GM18873 (cell line): ENCODE data around the gene CBFA2T3.
"Not testable (repeated sequence)": the region's sequence is repeated elsewhere in the genome, so short reads cannot be mapped to it uniquely, and the experiment has no call there.

ENCODE experiments used
- ATAC-seq: cut with Tn5 transposase; IDR thresholded peaks from one replicate; pipeline ENCODE4 v1.9.1; 2021; ENCODE audit warnings: mild to moderate bottlenecking, moderate library complexity, moderate number of reproducible peaks; ENCODE audit not compliant: unreplicated experiment, low FRiP score

The CBFA2T3 gene

DNA sequence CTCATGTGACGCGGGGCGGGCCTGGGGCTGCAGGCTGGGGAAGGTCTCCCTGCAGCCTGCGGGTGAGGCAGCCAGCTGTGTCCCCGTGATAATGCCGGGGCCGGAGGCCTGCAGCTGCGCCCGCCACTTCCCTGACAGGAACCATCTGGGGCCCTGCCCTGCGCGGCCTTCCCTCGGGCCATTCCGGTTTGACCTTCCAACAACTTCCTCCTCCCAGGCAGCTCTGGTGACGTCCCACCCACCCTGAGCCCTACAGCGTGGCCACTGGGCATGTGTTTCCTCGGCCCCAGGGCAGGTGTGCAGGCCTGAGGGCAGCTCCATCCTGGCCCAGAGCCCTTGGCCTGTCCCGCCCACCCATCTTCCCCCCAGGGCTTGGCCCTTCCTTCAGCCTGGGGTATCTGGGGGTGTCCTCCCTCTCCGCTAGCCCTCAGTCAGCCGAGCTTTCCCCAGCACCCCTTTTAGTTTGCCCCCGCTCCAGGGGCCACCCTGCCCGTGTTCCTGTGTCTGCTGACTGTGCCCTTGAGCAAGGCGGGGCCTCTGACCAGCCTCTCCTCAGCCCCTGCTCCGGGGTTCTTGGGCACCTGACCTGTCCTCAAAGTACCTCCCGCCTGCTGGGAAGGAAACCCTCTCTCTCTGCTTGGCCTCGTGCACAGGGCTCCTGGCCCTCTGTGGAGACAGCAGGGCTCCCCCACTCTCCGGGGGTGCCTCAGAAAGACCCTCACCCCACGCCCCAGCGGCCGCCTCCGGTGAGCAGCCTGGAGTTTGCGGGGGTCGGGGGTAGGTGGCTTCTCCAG, at the start of gene CBFA2T3:
Gene CBFA2T3 (minus strand): TSS at position 190 of the 794 bp plus-strand sequence. CDS start 400 bp downstream, outside the sequence.
- ATAC-seq = no peak

DNA sequence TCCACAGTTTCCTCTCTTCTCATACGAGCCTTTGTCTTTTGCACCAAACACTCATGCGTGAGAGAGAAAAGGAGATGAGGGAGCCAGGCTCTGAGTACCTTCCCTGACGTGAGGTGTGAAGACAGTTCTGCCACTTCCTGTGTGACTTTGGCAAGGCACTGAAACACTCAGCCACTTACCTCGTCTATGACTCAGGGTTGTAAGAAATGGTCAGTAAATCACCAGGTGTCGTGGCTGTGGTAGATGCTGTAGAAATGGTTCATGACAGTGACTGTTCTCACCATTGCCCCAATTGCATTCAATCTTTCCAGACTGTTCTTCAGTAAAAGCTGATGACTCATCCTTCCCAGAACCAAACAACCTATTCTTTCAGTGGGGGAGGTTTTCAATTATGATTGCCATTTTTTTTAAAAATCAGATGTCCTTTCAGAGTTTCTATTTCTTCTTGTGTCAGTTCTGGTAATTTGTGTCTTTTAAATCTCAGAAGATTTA, 49.2 kb upstream of the CBFA2T3 start:
- ATAC-seq = no peak

GRCh38 chr16:89025636-89026035, 48.6 kb upstream of the CBFA2T3 start:
- no peak for ATAC-seq

DNA sequence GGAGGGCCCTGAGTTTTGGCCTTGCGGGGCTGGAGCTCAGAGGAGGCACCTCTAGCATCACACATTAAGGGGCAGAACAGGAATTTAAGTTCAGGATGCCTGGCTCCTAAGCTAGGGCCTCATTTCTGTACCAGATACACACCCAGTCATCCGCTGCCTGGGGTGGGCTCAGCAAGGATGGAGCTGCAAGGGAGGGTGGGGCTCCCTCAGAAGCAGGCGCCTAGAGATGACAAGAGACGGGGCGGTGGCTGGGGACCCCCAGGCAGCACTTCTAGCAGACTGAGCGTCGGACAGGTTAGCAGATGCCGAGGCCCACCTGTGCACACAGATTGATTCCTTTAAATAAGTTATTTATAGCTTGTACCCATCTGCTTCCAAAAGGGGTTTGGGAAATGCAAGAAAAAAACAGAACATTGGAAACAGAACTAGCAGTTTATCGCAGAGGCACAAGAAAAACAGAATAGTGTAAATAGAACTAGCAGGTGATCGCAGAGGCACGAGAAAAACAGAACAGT, 47.6 kb upstream of the CBFA2T3 start:
- ATAC-seq = no peak

GRCh38 chr16:89023621-89024511, 46.9 kb upstream of the CBFA2T3 start:
- ATAC-seq = no peak

- ATAC-seq = no peak
These were observed 46.1 kb upstream of the CBFA2T3 start for GRCh38 chr16:89023151-89023551.

GRCh38 chr16:89022051-89022836, 45.2 kb upstream of the CBFA2T3 start:
- ATAC-seq = no peak

DNA sequence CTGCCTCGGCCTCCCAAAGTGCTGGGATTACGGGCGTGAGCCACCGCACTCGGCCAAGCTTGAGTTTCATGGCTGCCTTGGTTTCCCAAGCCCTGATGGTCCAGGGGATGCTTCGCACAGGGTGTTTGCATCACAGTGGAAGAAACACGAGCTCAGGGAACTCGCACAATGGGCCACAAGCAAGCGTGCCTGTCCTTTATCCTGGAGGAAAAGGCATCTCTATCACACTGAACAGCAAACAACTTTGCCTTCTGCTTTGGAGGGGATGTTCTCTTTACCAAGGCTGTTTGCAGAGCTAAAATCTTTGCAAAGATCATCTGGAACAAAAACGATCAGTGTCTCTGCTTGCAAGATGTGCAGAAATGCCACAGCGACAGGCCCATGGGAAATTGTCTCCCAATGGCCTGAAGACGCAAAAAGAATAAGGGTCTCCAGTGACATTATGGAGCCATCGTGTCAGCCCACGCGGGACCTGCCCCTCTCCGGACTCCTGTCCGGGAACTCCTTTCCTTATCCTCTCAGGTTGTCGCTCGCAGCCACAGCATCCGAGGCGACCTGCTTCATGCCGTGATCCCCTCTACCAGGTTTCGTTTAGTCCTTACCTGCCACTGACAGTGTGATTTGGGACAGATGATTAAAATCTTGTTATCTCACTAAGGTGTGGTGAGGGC, 44.1 kb upstream of the CBFA2T3 start:
- no peak for ATAC-seq

- ATAC-seq = no peak
These were observed 43.3 kb upstream of the CBFA2T3 start for GRCh38 chr16:89020068-89020924.

DNA sequence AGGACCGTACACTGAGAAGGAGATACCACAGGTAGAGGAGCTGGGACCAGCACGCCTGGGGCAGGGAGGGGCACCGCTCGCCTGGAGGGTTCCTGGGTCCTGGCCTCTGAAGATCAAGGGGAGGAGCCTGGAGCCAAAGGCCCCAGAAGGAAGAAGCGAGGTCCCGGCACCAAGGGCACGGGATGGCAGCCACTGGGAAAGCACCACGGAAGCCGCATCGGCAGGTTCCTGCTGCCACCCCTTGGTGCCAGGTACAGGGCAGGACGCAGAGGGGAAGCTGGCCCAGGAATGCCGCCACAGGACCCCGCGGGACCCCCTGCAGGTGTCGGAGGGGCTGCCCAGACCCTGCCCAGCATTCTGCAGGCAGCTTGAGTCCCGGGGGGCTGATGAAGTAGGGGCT, 42.5 kb upstream of the CBFA2T3 start:
- no peak for ATAC-seq

DNA sequence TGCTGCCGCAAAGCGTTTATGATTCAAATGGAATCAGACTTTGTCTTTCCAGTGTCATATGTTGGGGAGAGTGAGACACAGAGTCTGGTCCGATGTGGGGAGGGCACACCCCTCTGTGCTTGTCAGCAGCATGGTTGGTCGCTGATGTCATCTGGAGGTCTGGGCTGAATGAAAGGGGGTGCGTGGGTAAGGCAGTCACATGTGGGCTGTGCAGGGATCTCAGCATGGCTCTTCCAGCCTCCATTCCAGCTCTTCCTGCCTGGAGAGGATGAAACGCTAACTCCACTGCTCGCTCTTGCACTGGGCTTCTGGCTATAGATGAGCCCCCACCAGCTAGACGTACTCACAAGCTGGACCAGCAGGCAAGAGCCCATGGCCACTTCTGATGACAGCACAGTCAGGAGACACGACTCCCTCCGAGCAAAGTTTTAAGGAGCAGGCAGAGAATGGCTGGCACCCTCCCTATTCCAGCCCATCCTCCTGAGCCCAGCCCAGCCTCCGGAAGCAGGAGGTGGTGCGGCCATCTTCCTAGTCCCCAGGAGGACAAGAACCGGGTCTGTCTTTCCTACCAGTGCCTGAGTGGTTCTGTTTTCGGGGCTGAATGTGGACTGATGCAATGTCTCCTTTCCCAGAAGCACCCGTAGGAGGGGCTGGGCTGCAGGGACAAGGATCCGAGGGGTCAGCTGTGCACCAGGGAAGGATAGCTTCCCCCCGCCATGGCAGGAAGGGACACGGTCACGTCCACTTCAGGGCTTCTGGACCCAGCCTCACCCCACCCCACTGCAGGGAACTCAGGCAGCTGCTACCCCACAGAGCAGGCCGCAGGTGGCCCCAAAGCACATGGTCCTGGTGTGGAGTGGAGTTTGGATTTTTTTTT, 41.5 kb upstream of the CBFA2T3 start:
- no peak for ATAC-seq

DNA sequence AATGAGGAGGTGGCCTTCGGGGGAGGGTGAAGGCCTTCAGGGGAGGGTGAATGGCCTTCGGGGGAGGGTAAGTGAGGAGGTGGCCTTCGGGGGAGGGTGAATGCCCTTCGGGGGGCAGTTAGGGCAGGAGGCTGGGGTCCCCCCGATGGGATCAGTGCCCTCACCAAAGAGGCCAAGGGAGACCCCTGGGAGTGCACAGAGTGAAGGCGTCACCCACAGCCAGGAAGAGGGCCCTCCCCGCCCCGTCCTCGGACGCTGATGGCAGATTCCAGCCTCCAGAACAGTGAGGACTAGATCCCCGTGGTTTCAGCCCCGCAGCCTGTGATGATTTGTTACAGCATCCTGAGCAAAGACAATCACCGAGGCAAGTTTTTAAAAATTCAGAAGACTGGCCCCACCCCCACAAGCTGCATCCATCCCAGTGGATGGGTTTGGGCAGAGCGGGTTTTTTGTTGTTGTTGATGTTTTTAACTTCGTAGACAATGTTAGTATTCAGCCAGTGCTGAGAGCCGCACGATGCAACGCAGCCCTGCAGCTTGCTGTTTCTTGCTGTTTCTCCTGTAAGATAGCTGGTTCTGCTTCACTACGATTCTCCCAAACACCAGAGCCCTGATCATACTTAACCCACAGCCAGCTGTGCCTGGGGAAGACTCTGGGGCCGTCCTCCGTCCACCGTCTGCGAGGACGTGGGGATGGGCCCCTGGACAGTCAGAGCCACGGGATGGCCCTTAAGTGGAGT, 40.7 kb upstream of the CBFA2T3 start:
- no peak for ATAC-seq

- not testable (repeated sequence) for ATAC-seq
These were observed 39.6 kb upstream of the CBFA2T3 start for GRCh38 chr16:89016561-89016960.

- ATAC-seq = no peak
These were observed 38.4 kb upstream of the CBFA2T3 start for GRCh38 chr16:89015271-89015859.

- ATAC-seq = no peak
These were observed 37.6 kb upstream of the CBFA2T3 start for GRCh38 chr16:89014403-89015230.
